Caco-2 (cell line): ENCODE data around the gene HIPK2. TPM values are rescaled to one million over a fixed set of nuclear protein-coding genes. Genes with fewer than 3 reads are reported as not detected.

ENCODE experiments used
- BruUV-seq: library from RNA; stranded (reverse); fragments of 400-500 nt; replicated peaks from 2 replicates; lab custom pipeline; 2021; lab: Mats Ljungman, UMichigan
- CTCF ChIA-PET: fragments of 300-600 bp; sonication (Branson Sonifier 250); formaldehyde crosslinking; loops from one replicate; lab custom pipeline; 2022; ENCODE audit warnings: antibody characterized with exemption; lab: Charles Lee
- POLR2A ChIA-PET: fragments of 300-600 bp; sonication (Branson Sonifier 250); formaldehyde crosslinking; loops from one replicate; lab custom pipeline; 2022; ENCODE audit warnings: antibody characterized with exemption; lab: Charles Lee
- DNase-seq, 2 experiments: peaks; one replicate each; pipeline versions ENCODE4 v3.0.0 to v3.0.0-alpha.2; 2020 to 2022
- H3K27me3 ChIP-seq: replicated peaks from 2 replicates; pipeline ENCODE4 v1.6.0; 2011; ENCODE audit warnings: low read length; ENCODE audit not compliant: control insufficient read depth, insufficient read depth
- H3K36me3 ChIP-seq: 2 replicates; pipeline ENCODE4 v1.5.1; 2011; ENCODE audit warnings: low read length; ENCODE audit not compliant: control insufficient read depth, insufficient read depth
- H3K4me1 ChIP-seq: fragments of 250-450 bp; sonication (Bioruptor Pico); 2 replicates; pipeline ENCODE4 v1.5.1; 2020; ENCODE audit warnings: mild to moderate bottlenecking
- H3K4me3 ChIP-seq: 2 replicates; pipeline ENCODE4 v1.5.1; 2011; ENCODE audit warnings: low read depth, mild to moderate bottlenecking, control low read depth, low read length
- H3K9me3 ChIP-seq: fragments of 250-450 bp; sonication (Bioruptor Pico); 2 replicates; pipeline ENCODE4 v1.5.1; 2020; ENCODE audit warnings: mild to moderate bottlenecking, moderate library complexity
- H3K27ac Mint-ChIP-seq: one replicate; pipeline ENCODE4 v1.8.0; 2022; ENCODE audit warnings: mixed read lengths; ENCODE audit not compliant: unreplicated experiment
- H3K27me3 Mint-ChIP-seq: one replicate; pipeline ENCODE4 v1.8.0; 2022; ENCODE audit warnings: mixed read lengths; ENCODE audit not compliant: insufficient read depth, unreplicated experiment
- H3K36me3 Mint-ChIP-seq: one replicate; pipeline ENCODE4 v1.8.0; 2022; ENCODE audit warnings: mild to moderate bottlenecking, mixed read lengths; ENCODE audit not compliant: insufficient read depth, unreplicated experiment
- H3K4me1 Mint-ChIP-seq: one replicate; pipeline ENCODE4 v1.8.0; 2022; ENCODE audit warnings: low read depth, mixed read lengths; ENCODE audit not compliant: unreplicated experiment
- H3K4me3 Mint-ChIP-seq: one replicate; pipeline ENCODE4 v1.8.0; 2022; ENCODE audit warnings: mild to moderate bottlenecking, moderate library complexity, mixed read lengths; ENCODE audit not compliant: unreplicated experiment
- H3K9me3 Mint-ChIP-seq: one replicate; pipeline ENCODE4 v1.8.0; 2022; ENCODE audit warnings: mixed read lengths; ENCODE audit not compliant: unreplicated experiment
- CTCF ChIP-seq, 2 experiments: fragments of 200-600 bp in 1 of 2; IDR thresholded peaks; 1 replicate in 1 of 2; 2 replicates in 1 of 2; pipeline versions ENCODE4 v1.5.1 to v1.8.0; 2011 to 2022; ENCODE audit warnings: antibody characterized with exemption in 1 of 2, control low read depth in 1 of 2, inconsistent platforms in 1 of 2, low read depth in 1 of 2, low read length in 1 of 2, mild to moderate bottlenecking in 1 of 2, moderate library complexity in 1 of 2; ENCODE audit not compliant: insufficient read depth in 1 of 2, severe bottlenecking in 1 of 2, unreplicated experiment in 1 of 2
- intact Hi-C: fragments of 100-400 bp; cut with micrococcal nuclease; formaldehyde crosslinking; loops from one replicate; pipeline ENCODE4 v1.10.0; 2022; ENCODE audit not compliant: unreplicated experiment
- total RNA-seq: library from RNA; stranded (reverse); gene quantifications from 2 replicates; pipeline ENCODE4 v1.2.3, GENCODE V29; 2022

Gene HIPK2
- total RNA-seq, 1 experiment from 2014 or later, result 42.8 TPM

GRCh38 chr7:139699640-139700504 is 77.9 kb downstream of the HIPK2 start:
- H3K9me3 Mint-ChIP-seq, result no peaks in the 10 kb centered on the region
- DNase-seq, result no peak
- H3K27ac Mint-ChIP-seq, result no peak overlapping the region
- Histone ChIP-seq H3K9me3 (no peaks in the 10 kb centered on the region), H3K4me3 (no peak overlapping the region), H3K36me3 (peaks cover 2% of the 10 kb centered on the region; the same call in 1 of the 2 replicates), H3K27me3 (no peaks in the 10 kb centered on the region), H3K4me1 (no peaks in the 10 kb centered on the region)
- no peak overlapping the region for H3K4me3 Mint-ChIP-seq
- ChIA-PET CTCF (no interaction called here), POLR2A (no interaction called here)
- BruUV-seq, result no TSS peak
- H3K36me3 Mint-ChIP-seq, result peaks cover 4% of the 10 kb centered on the region
- no peak for TF ChIP-seq CTCF (IDR thresholded peaks at IDR 0.05; ENCODE audit: insufficient read depth in 1 of 2, low read depth in 1 of 2, low read length in 1 of 2, severe bottlenecking in 1 of 2, unreplicated experiment in 1 of 2)
- no peaks in the 10 kb centered on the region for H3K27me3 Mint-ChIP-seq
- H3K4me1 Mint-ChIP-seq, result peaks cover 11% of the 10 kb centered on the region
- intact Hi-C loops, result no loop called here

- H3K4me1 ChIP-seq, result no peaks in the 10 kb centered on the region
- no peak for DNase-seq
- BruUV-seq, result no TSS peak
- no peaks in the 10 kb centered on the region for H3K27me3 ChIP-seq
- H3K36me3 Mint-ChIP-seq, result peaks cover 4% of the 10 kb centered on the region
- peaks cover 2% of the 10 kb centered on the region; the same call in 1 of the 2 replicates for H3K36me3 ChIP-seq
- H3K27me3 Mint-ChIP-seq, result no peaks in the 10 kb centered on the region
- no peak overlapping the region for H3K4me3 ChIP-seq
- no peak overlapping the region for H3K4me3 Mint-ChIP-seq
- ChIA-PET POLR2A (no interaction called here), CTCF (interaction anchor here (0.5 to 0.7 kb wide), 2 partner anchors 32 to 79 kb away, joined by 3 read pairs; partner anchors contain the start of gene HIPK2)
- peaks cover 11% of the 10 kb centered on the region for H3K4me1 Mint-ChIP-seq
- intact Hi-C loops, result no loop called here
- H3K27ac Mint-ChIP-seq, result no peak overlapping the region
- no peak for TF ChIP-seq CTCF (IDR thresholded peaks at IDR 0.05; ENCODE audit: insufficient read depth in 1 of 2, low read depth in 1 of 2, low read length in 1 of 2, severe bottlenecking in 1 of 2, unreplicated experiment in 1 of 2)
- H3K9me3 Mint-ChIP-seq, result no peaks in the 10 kb centered on the region
- H3K9me3 ChIP-seq, result no peaks in the 10 kb centered on the region
Measured at GRCh38 chr7:139698844-139699243, 79.0 kb downstream of the HIPK2 start.

- no peaks in the 10 kb centered on the region for H3K9me3 Mint-ChIP-seq
- H3K27ac Mint-ChIP-seq, result no peak overlapping the region
- H3K4me1 Mint-ChIP-seq, result peaks cover 11% of the 10 kb centered on the region
- no peak for DNase-seq
- Histone ChIP-seq H3K9me3 (no peaks in the 10 kb centered on the region), H3K36me3 (peaks cover 2% of the 10 kb centered on the region; the same call in 1 of the 2 replicates), H3K4me1 (no peaks in the 10 kb centered on the region), H3K27me3 (no peaks in the 10 kb centered on the region), H3K4me3 (no peak overlapping the region)
- no peaks in the 10 kb centered on the region for H3K27me3 Mint-ChIP-seq
- intact Hi-C loops, result no loop called here
- CTCF ChIA-PET, result interaction anchor here (0.5 to 0.7 kb wide), 2 partner anchors 31 to 79 kb away, joined by 3 read pairs; partner anchors contain the start of gene HIPK2
- H3K36me3 Mint-ChIP-seq, result peaks cover 4% of the 10 kb centered on the region
- no peak for TF ChIP-seq CTCF (IDR thresholded peaks at IDR 0.05; ENCODE audit: insufficient read depth in 1 of 2, low read depth in 1 of 2, low read length in 1 of 2, severe bottlenecking in 1 of 2, unreplicated experiment in 1 of 2)
- H3K4me3 Mint-ChIP-seq, result no peak overlapping the region
- POLR2A ChIA-PET, result no interaction called here
- BruUV-seq, result no TSS peak
Measured at GRCh38 chr7:139698278-139698677, 79.5 kb downstream of the HIPK2 start.
